GM03348 (cell line): ENCODE data around the gene ARID5B.
A peak's percentile ranks its signal among the peaks of the same experiment; 100 is the strongest.

Experiments used
- DNase-seq: peaks from one replicate; pipeline ENCODE4 v3.0.0; 2012; ENCODE audit warnings: low spot score

The ARID5B gene

DNA sequence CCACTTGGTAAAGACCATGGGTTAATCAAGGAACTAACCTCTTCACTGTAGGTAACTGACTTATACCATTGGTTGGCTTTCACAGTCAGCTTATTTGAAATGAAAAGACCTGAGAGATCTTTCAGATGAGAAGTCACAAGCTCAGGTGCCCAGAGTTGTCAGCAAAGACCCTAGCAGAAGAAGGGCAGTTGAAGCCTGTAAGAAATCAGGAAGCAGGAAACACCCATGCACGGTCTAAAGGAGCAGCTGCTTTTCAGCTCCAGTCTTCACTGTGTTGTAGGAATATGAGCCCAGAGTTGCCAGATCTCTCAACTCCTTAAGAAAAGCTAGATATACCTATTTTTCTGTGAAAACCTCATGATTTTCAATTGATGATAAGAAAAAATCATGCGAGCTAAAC is 130.0 kb downstream of the ARID5B start:
- no peak for DNase-seq

DNA sequence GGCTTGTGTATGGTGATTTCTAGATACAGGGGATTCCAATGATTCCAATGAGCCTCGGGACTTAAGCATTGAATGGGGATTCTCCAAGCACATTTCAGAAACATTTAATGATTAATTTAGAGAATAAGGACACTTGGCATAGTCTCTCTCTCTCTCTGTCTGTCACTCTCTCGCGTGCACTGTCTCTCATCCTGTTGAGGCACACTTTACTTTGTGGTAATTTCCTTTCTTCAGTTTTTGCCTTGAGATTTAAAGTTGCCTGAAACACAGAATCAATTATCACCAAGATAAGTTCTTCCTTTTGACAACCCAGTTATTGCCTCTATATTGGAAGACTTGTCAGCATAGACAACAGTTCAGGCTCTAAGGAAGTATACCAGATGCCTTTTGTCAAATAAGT is 131.6 kb downstream of the ARID5B start:
- DNase-seq, result no peak

DNA sequence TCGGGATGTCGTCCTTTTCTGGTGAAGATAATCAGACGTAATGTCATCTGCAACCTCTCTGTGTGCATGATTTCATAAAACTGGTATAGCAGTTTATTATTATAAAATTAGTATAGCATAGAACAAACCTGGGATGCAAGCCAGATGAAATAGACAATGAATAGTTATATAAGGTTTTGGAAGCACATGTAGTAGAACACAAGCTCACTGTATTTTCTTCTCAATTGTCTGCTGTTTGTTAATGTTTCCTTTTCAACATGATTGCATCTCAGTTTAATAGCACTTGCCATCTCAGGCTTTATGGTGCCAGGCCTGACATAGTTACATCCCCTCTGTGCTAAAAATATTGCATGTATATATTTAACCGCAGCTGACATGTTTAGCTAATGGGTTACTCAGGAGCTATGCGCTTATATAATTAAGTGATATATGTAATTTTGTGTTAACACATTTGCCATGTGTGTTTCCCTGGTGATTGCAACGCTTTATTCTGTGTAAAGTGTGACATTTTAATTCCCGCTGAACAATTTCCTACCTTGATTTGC is 132.7 kb downstream of the ARID5B start:
- no peak for DNase-seq

DNA sequence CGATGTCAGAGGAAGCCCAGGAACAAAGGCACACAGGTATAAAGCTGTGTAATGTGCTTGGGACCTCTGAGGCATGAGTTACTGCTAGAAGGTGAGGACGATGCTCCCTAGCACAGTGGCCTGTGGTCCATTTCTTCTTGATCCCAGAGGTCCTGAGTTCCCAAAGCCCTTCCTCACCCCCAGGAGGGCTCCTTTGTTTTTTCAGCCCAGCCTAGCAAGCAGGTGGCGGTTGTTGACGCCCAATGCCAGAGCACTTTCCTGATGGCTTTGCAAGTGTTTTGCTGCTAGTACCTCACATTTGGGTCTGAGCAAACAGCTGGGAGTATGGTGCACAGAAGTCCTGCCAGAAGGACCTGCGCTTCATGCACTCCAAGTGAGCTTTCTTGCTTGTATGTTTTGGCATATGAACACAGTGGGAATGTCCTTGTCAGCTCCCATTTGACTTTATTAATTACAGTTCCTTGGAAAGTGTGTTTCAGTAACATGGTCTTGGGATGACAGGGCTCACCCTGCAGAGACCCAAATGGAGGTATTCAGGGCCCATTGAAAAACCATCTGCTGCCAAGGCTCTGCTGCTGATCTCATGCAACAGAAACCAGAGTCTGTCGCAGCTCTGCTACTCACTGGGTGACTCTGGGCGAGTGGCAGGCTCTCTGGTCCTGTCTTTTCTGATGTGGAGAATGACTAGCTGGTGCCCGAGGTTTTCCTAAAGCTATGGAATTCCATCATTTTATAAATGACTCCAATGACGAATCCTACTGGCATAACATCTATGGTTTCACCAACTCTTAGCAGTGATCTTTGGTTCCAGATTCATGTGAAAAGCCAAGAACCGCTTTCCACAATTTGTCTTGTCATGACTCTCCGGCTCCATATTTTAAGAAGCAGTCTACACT is 134.9 kb downstream of the ARID5B start:
- no peak for DNase-seq

DNA sequence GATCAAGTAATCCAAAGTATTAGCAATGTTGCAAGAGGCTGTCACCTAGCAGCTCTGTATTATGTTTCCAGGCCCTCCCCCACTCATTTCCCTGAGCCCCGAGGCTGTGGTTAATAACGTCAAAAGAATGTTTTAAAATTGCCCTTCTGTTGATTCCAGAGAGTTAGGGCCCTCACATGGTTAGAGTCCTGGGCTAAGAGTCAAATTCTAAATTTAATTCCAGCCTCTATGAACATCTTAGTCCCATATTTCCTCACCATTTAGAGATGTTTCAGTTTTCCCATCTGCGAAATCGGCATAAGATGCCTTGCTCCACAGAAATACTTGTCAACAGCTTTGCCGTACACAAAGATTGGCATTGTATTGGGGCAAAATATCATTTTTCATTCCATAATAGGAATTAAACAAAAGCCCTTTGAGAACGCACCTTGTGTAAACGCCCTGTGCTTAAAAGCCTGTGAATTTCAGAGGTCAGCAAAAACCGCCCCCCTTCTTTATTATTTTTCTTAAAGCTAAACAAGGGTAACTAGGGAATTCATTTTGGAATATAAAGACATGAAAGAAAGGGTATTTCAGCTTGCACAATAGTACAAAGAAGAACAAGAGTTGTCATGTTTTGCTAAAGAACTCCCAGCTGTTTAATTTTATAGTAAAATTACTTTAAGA is 135.8 kb downstream of the ARID5B start:
- peak; percentile 43 for DNase-seq

DNA sequence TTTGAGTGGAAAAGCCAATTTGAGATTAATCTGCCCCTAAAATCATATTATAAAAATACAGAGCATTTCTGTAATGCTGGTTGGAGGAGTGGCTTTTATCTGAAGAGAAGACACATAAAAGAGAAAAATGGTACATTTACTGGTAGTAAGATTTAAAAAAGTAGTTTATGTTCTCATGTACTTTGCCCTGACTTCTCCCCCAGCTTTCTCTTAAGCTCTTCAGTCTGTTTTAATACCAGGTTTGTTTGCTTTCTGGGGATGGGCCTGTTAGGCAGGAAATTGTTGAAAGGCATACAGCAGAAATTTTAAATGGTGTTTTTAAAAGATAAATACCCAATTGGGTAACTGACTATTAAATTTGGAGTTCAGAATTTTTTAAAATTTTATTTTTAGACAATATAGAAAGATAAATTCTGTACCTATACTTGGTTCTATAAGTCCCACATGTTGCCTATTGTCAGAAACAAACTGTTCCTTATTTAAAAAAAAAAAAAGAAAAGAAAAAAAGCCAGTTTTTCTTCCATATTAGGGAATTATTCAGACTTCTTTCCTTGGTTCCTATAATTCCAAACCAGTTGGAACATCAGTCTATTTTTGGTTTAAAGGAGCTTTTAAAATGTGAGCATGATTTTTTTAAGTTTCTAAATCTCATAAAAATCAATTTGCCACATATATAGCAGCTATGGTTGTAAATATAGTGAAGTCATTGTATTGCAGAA is 136.6 kb downstream of the ARID5B start:
- no peak for DNase-seq

DNA sequence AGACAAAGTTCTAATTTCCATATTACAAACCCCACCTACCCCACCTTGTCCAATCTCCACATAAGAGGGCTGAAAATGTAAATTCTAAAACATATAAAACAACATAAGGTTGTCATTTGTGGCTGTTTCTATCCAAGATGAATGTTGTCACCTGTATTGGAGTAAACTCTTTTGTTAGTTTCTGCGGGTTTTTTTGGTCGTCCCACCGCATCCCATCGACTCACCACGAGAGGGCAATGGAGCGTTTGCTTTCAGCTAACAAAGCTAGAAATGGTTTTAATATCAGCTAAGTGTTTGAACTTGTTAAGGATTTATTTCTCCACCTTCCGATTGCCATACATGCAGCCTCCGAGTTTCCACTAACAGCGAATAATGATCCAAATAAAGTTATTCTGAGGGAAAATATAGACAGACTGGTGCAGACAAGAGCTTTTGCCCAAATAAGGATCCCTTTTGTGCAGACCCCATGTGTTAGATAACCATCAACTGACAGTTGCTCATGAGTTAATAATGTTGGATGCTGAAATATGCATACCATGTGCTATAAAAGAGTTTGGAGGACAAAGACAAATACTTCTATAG is 137.2 kb downstream of the ARID5B start:
- peak; percentile 64 for DNase-seq

DNA sequence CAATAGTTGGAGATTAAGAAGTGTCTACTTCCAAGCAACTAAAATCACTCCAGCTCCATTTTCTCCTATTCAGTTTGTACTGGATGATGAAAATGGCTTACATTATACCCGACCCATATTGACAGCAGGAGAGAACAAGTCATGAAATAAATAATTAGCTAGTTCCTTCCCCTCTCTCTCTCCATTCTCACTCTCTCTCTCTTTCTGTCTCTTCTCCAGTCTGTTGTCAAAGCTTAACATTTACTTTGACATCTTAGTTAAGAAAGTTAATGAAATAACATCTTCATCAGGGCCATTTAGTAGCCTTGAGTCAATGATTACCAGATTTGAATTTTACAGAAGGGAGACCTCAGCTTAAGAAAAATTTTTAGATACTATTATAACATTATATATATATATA is 138.5 kb downstream of the ARID5B start:
- no peak for DNase-seq

DNA sequence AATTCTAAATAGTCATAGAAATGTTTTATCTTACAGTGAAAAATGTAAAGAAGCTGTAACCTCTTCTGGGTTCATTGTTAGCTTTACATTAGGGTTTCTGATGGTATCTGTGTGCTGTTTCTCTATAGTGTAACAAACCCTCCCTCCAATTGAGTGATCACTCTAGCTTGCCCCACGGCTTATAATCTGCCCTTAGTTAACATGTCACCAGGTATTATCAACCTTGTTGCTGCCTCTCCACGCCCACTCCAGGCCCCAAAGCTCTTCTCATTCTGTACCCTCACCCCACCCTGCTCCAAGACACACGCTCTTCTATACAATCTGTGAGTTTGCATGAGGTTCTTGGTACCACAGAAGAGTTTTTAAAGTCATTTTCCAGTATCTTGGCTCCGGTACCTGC is 139.4 kb downstream of the ARID5B start:
- DNase-seq, result no peak

DNA sequence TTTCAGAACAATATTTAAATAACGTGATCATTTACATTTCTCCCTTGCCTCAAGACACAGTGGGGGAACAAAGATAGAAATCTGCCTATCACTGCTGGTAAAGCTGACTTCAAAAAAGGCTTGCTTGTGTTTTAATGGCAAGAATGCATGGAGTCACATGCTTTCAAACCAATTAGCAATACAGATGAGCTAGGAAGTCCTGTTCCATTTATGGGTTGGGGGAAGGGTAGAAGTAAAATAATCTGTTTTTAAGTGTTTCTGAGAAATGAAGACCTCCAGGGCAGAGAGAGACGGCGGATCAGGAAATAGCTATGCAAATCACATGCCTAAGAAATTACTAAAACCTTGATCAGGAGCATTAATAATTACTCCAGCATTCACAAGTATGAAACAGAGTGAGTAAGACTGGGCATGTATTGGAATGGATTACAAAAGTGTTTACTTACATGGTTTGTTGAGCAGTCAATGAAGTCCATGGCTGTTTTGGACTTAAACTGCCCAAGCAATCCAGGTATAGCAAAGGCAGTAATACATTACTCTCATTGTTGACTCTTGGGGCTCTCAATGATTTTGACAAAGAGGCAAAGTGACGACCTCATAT is 142.0 kb downstream of the ARID5B start:
- peak; percentile 39 for DNase-seq

DNA sequence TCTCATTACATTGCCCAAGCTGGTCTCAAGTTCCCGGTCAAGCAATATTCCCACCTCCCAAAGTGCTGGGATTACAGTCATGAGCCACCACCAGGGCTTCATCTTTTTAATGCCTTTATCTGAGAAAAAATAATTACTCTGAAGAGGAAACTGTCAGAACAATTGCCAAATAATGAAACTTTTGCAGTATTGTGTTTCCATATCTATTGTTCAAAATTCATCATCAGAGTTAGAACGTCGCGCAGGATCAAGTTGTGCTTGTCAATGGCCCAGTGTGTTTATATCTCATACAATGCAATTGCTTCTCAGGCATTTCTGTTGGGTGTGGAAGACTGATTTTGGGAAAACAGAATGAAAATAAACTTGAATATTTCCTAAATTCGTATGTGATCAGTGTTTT is 143.1 kb downstream of the ARID5B start:
- DNase-seq, result no peak

DNA sequence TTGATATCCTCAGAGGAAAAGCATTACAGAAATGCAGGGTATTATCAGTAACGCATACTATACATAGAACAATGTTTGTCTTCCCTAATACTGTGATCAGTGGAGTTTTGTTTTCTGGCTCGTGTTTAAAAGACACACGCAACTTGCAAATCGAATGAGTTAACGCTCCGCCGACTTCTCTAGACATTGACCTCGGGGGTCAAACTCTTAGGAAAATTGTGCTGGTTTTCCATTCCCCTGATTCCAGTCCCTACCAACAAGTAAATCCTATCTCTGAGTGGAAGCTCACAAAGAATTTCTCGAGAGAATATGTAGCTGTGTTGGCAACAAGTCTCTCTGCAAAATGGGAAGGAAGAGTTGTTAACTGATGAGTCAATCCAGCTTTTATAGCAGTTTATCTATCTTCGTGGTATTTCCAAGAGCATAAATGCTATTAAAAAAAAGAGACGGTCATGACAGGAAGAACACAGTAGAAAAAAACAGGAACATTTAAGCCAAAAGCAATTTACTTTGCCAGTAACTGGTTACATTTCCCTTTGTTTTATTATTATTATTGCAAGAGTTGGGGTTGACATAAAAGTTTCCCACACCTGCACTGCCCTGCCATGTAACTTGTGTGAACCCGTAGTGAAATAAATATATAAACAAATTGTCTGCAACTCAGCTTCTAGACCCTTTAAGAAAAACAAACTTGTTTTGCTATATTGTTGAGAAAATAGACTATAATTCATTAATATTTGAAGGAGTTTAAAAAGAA is 144.4 kb downstream of the ARID5B start:
- DNase-seq, result peak; percentile 72

DNA sequence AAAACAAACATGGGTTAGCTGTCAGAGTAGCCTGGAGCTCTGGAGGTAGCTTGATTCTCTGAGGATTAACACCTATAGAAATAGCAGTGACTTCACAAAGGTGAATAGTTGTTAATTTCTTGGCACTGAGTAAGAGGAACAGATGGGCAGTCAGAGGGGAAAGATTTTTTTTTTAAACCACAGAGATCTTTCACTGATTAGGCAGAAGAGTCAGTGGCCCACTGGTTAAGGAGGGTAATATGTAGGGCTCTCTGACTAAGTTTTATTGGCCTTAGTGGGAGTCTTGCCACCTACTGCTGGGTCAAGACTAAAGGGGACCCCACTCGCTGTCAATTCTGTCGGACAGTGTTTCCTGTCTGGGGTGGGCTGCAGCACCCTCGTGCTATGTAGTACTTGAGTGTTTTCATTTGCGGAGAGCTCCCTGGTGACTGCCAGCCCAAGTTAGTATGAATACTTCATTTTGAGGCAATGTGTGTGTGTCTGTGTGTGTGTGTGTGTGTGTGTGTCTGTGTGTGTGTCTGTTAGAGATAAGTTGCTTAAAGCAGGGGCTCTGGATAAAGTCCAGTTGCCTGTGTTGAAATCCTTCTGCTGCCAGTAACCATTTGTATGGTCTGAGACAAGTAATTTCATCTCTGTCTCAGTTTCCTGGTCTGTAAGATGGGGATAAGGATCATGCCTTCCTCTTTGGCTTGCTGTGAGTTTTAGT is 145.2 kb downstream of the ARID5B start:
- DNase-seq, result no peak

DNA sequence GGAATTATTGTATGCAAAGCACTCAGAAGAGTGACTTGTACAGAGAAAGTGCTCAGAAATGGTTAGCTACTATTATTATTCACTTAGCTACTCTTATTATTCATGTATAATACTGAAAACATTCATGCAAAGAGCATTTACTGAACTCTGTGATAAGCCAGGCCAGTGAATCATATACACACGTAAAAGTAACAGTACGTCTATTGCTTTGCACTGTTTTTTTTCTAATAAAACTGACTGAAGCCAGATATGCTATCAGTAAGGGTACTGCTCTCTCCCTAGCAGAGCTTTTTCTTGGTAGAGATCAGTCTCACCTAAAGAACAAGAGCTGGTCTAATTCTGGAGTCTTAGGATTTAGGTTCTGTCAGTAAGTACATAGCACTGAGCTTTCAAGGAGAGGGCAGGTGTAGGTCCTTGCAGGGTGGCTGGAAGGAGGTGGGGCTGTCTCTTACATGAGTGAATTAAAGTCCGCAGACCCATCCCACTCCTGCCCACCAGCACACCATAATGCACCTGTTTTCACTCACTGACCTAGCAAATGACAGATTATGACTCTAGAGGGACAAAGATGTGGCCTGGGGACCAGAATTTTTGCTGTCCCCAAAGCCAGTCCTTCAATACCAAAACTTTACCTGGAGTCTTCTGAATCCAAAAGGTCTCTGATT is 145.9 kb downstream of the ARID5B start:
- DNase-seq, result no peak

DNA sequence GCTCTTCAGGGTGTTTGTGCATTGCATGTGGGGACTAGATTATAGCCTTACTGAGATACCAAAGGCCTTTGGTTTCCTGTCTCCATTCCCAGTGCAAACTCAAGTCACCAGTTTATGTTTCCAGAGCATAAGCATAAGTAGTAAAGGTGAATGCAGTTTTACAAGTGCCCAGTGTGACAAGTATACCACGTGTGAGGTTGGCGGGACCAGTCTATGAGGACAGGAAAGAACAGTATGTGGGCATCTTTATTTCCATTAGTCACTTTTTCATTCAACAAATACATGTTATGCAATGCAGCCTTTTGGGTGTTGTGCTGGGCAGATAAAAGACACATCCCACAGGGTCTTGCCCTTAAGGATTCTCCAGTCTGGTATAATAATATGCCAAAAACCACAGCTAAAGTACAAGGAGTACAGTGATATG is 146.5 kb downstream of the ARID5B start:
- no peak for DNase-seq

DNA sequence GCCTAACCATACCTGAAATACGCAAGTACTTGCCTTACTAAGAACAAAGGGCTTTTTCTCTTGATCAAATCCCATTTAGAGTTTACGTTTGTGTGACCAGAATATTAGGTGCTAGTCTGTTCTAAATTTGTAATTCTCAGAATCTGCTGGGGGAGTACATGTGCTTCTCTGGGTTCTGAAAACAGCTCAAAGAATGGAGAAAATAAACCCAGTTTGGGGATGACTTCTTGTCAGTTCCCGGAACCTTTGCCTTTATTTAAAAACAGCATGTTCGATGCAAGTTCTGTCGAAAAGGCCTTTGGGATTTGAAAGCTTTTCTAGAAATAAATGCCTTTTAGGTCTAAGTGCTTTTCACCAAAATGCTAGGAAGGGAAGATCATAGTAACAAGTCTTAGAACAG is 147.0 kb downstream of the ARID5B start:
- no peak for DNase-seq

DNA sequence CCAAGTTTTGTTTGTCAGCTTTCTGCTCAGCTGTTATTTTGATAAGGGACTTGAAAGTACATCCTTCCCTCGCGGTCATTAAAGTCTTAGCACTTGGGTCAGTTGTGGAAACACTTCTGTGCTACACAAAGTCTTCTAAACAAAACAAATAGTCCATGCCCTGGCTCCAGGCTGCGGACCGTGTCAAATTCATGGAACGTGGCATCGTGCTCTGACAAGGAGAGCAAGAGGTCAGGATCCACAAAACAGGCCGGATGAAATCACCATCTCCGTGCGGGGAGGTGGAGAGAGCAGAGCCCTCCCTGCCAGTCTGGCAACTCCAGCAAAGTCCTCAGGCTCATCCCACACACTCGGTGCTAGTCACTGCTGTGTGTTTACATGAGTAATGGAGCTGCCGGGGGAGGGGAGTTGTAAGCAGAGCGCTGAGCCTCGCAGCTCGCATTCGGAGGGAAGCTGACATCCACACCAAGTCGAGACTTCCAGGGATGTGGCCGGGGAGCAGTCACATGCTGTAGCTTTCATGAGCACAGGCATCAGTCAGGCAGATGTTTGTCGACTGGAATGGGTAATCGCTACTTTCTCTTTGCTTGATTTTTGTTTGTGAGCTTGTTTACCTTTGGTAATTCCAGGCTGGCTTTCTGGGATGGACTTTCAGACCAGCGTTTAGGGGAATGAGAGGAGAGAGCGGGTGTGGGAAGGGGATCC is 147.6 kb downstream of the ARID5B start:
- peak; percentile 89 for DNase-seq

DNA sequence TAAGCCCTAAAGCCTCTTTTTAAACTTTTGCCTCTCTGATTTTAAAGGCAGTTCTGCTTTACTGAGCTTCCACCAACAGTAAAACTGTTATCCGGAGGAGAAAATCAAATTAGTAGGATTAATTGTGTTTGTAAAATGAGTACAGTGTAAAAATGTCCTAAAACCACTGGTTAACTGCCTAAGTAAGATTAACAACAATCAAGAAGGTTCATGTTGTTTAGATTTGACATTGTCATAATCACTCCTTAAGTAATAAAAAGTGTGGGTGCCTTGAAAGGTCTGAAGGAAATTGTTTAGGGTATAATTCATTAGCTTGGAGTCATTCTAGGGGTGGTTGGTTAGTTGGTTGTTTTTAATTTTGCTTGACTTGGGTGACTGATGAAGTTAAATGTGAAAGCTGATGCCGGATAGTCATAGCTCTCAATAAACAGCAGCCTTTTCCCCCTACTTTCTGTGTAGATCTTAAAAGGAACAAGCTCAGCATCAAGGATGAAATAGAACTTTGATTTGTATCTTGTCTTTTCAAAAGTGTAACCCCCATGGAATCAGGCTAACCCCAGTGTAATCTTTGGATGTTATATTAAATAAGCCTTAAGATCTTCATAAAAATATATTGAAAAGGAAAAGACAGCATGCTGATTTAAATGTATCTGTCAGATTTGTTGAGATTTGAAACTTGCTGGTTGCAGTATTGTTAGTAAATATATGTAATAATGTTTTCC is 148.3 kb downstream of the ARID5B start:
- no peak for DNase-seq
